Measurements from ENCODE around the gene FRMPD4. TPM values are rescaled to one million over a fixed set of nuclear protein-coding genes. Genes with fewer than 3 reads are reported as not detected.

FRMPD4 gene
- total and polyA plus RNA-seq, 10 of the 15 experiments (the other 5 are each of a cell fraction or from before 2014, with no cell fraction given): not detected

DNA sequence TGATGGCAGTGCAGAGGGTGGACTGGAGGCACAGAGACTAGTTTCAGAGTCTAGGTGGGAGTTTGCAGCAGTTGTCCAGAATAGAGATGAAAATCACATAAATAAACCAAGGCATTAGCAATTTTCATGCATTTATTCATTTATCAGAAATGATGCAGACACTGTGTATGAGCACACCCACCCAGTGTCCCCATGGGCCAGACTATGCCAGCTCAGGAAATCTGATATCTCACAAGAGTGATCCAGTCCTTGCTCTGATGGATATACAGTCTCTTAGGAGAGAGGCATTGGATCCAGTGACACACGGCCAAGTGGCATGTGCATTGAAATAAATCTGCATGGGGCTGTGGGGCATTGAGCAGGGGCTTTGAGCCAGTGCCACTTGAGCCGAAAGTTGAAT, 228.2 kb downstream of the FRMPD4 start:
- Histone ChIP-seq H3K4me2 (ENCODE audit: control insufficient read depth, insufficient read depth) (no peak overlapping the region), H3K4me1 (ENCODE audit: control insufficient read depth, insufficient read depth, low read length) (no peaks in the 10 kb centered on the region), H3K79me2 (ENCODE audit: control insufficient read depth, insufficient read depth, low read length) (no peaks in the 10 kb centered on the region), H3K4me3 (no peak overlapping the region), H3K27ac (ENCODE audit: control insufficient read depth, insufficient read depth) (no peak overlapping the region), H4K20me1 (ENCODE audit: control insufficient read depth, insufficient read depth) (no peaks in the 10 kb centered on the region), H3K36me3 (ENCODE audit: control insufficient read depth in 2 of 2, insufficient read depth in 2 of 2, low read length in 1 of 2) (no peaks in the 10 kb centered on the region), H2AFZ (ENCODE audit: control insufficient read depth, low read depth, low read length) (no peak overlapping the region), H3K27me3 (replicated peaks in 1 of 2; ENCODE audit: control insufficient read depth in 2 of 2, insufficient read depth in 2 of 2, low read length in 1 of 2) (no peaks in the 10 kb centered on the region; a peak in 2 of 4 replicates), H3K9me3 (replicated peaks; ENCODE audit: control insufficient read depth, insufficient read depth, low read length) (no peaks in the 10 kb centered on the region), H3K9ac (ENCODE audit: control insufficient read depth, insufficient read depth, low read length) (no peak overlapping the region)
- no peak for FAIRE-seq
- ChIA-PET RAD21 (ENCODE audit: unreplicated experiment) (no interaction called here), CTCF (no interaction called here), SMC1A (ENCODE audit: uncharacterized antibody, unreplicated experiment) (no interaction called here), POLR2A (no interaction called here)
- intact Hi-C loops (cut with micrococcal nuclease; ENCODE audit: unreplicated experiment): no loop called here
- no peak for TF ChIP-seq POLR2AphosphoS5 (IDR thresholded peaks at IDR 0.05; ENCODE audit: low read length)
- WGBS (ENCODE audit: insufficient coverage, insufficient replicate concordance, low lambda C conversion rate, missing lambda C conversion rate): 0% methylated on average over 2 of the region's 2 CpGs
- BruUV-seq (replicated peaks): no TSS peak
- no peak for DNase-seq (ENCODE audit: low read depth, low spot score)
- ATAC-seq: no peak
- in situ Hi-C loops (cut with MboI): no loop called here

DNA sequence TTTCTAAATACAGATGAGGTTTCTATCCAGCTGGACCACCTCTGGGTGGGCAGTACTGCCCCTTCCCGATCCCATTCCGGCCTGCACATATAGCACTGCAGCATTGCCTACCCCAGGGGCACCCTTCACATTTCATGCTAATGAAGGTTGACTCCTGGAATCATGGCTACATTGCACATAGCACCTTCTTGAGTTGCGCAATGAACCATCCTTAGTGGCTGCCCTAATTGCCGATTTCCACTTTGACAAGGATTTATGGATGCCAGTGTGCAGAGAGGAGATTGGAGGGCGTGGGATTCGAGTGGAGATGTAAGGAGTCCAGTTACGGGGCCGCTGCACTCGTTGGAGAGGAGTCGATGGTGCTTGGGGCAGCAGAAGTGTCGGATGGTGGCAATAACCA, 229.0 kb downstream of the FRMPD4 start:
- TF ChIP-seq, protein P1, sequence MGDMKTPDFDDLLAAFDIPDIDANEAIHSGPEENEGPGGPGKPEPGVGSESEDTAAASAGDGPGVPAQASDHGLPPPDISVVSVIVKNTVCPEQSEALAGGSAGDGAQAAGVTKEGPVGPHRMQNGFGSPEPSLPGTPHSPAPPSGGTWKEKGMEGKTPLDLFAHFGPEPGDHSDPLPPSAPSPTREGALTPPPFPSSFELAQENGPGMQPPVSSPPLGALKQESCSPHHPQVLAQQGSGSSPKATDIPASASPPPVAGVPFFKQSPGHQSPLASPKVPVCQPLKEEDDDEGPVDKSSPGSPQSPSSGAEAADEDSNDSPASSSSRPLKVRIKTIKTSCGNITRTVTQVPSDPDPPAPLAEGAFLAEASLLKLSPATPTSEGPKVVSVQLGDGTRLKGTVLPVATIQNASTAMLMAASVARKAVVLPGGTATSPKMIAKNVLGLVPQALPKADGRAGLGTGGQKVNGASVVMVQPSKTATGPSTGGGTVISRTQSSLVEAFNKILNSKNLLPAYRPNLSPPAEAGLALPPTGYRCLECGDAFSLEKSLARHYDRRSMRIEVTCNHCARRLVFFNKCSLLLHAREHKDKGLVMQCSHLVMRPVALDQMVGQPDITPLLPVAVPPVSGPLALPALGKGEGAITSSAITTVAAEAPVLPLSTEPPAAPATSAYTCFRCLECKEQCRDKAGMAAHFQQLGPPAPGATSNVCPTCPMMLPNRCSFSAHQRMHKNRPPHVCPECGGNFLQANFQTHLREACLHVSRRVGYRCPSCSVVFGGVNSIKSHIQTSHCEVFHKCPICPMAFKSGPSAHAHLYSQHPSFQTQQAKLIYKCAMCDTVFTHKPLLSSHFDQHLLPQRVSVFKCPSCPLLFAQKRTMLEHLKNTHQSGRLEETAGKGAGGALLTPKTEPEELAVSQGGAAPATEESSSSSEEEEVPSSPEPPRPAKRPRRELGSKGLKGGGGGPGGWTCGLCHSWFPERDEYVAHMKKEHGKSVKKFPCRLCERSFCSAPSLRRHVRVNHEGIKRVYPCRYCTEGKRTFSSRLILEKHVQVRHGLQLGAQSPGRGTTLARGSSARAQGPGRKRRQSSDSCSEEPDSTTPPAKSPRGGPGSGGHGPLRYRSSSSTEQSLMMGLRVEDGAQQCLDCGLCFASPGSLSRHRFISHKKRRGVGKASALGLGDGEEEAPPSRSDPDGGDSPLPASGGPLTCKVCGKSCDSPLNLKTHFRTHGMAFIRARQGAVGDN (IDR thresholded peaks at IDR 0.05): no peak
- TF ChIP-seq SP1 (IDR thresholded peaks at IDR 0.05; ENCODE audit: low read depth, low read length): no peak
- TF ChIP-seq CBX3 (IDR thresholded peaks at IDR 0.05; ENCODE audit: borderline replicate concordance, low read depth): no peak
- no peak for TF ChIP-seq SREBF2 (IDR thresholded peaks at IDR 0.05; ENCODE audit: low read length)
- intact Hi-C loops (cut with micrococcal nuclease; ENCODE audit: unreplicated experiment) (no loop called here), in situ Hi-C loops (cut with MboI) (no loop called here)
- DNase-seq (ENCODE audit: low read depth, low spot score) (no peak), FAIRE-seq (no peak), ATAC-seq (no peak)
- Histone ChIP-seq H3K4me2 (ENCODE audit: control insufficient read depth, insufficient read depth) (no peak overlapping the region), H3K79me2 (ENCODE audit: control insufficient read depth, insufficient read depth, low read length) (no peaks in the 10 kb centered on the region), H3K36me3 (ENCODE audit: control insufficient read depth in 2 of 2, insufficient read depth in 2 of 2, low read length in 1 of 2) (no peaks in the 10 kb centered on the region), H3K9me3 (replicated peaks; ENCODE audit: control insufficient read depth, insufficient read depth, low read length) (no peaks in the 10 kb centered on the region), H3K4me1 (ENCODE audit: control insufficient read depth, insufficient read depth, low read length) (no peaks in the 10 kb centered on the region), H3K27me3 (replicated peaks in 1 of 2; ENCODE audit: control insufficient read depth in 2 of 2, insufficient read depth in 2 of 2, low read length in 1 of 2) (no peaks in the 10 kb centered on the region; a peak in 2 of 4 replicates), H2AFZ (ENCODE audit: control insufficient read depth, low read depth, low read length) (no peak overlapping the region), H3K4me3 (no peak overlapping the region), H3K27ac (ENCODE audit: control insufficient read depth, insufficient read depth) (no peak overlapping the region), H4K20me1 (ENCODE audit: control insufficient read depth, insufficient read depth) (no peaks in the 10 kb centered on the region), H3K9ac (ENCODE audit: control insufficient read depth, insufficient read depth, low read length) (no peak overlapping the region)
- ChIA-PET CTCF (no interaction called here), RAD21 (ENCODE audit: unreplicated experiment) (no interaction called here), SMC1A (ENCODE audit: uncharacterized antibody, unreplicated experiment) (no interaction called here), POLR2A (no interaction called here)
- WGBS (ENCODE audit: insufficient coverage, insufficient replicate concordance, low lambda C conversion rate, missing lambda C conversion rate): 11% methylated on average over 11 of the region's 11 CpGs
- no TSS peak for BruUV-seq (replicated peaks)

All from GM12878 (cell line).